ENCODE data around the gene C1orf185. TPM values are rescaled to one million over a fixed set of nuclear protein-coding genes. Genes with fewer than 3 reads are reported as not detected.
"Not testable (repeated sequence)": the region's sequence is repeated elsewhere in the genome, so short reads cannot be mapped to it uniquely, and the experiment has no call there.

C1orf185 gene
- total RNA-seq, 6 experiments from 2014 or later: not detected

- Mint-ChIP-seq H3K9me3 (peaks cover 9% of the 10 kb centered on the region), H3K4me1 (ENCODE audit: low read depth) (no peaks in the 10 kb centered on the region), H3K4me3 (no peak overlapping the region), H3K27ac (no peak overlapping the region), H3K36me3 (ENCODE audit: low read depth) (no peaks in the 10 kb centered on the region), H3K27me3 (ENCODE audit: insufficient read depth) (peaks cover 18% of the 10 kb centered on the region)
- DNase-seq: no peak
- TF ChIP-seq CTCF (IDR thresholded peaks at IDR 0.05): no peak
These were observed 55.4 kb downstream of the C1orf185 start for GRCh38 chr1:51157395-51157794.

- Mint-ChIP-seq H3K9me3 (peaks cover 9% of the 10 kb centered on the region), H3K4me3 (no peak overlapping the region), H3K36me3 (ENCODE audit: low read depth) (no peaks in the 10 kb centered on the region), H3K4me1 (ENCODE audit: low read depth) (no peaks in the 10 kb centered on the region), H3K27me3 (ENCODE audit: insufficient read depth) (peaks cover 20% of the 10 kb centered on the region), H3K27ac (no peak overlapping the region)
- no peak for DNase-seq
- no peak for TF ChIP-seq CTCF (IDR thresholded peaks at IDR 0.05)
These were observed 56.2 kb downstream of the C1orf185 start for GRCh38 chr1:51158263-51158662.

- H3K27ac Mint-ChIP-seq; DNase-seq; H3K4me1 Mint-ChIP-seq (ENCODE audit: low read depth); H3K4me3 Mint-ChIP-seq; H3K36me3 Mint-ChIP-seq (ENCODE audit: low read depth); H3K9me3 Mint-ChIP-seq: not testable (repeated sequence)
- H3K27me3 Mint-ChIP-seq (ENCODE audit: insufficient read depth): peaks cover 18% of the 10 kb centered on the region
These were observed 60.5 kb downstream of the C1orf185 start for GRCh38 chr1:51162560-51162959.

- Mint-ChIP-seq H3K36me3 (ENCODE audit: low read depth) (no peaks in the 10 kb centered on the region), H3K9me3 (no peaks in the 10 kb centered on the region), H3K27me3 (ENCODE audit: insufficient read depth) (peaks cover 8% of the 10 kb centered on the region), H3K4me1 (ENCODE audit: low read depth) (no peaks in the 10 kb centered on the region), H3K4me3 (no peak overlapping the region), H3K27ac (no peak overlapping the region)
- no peak for TF ChIP-seq CTCF (IDR thresholded peaks at IDR 0.05)
- no peak for DNase-seq
These were observed 63.5 kb downstream of the C1orf185 start for GRCh38 chr1:51165540-51165939.

- Mint-ChIP-seq H3K36me3 (ENCODE audit: low read depth) (no peaks in the 10 kb centered on the region), H3K27me3 (ENCODE audit: insufficient read depth) (peaks cover 6% of the 10 kb centered on the region; the same call in 1 of the 2 replicates), H3K27ac (no peak overlapping the region), H3K4me1 (ENCODE audit: low read depth) (no peaks in the 10 kb centered on the region), H3K9me3 (no peaks in the 10 kb centered on the region), H3K4me3 (peak overlapping the region; percentile 28; the same call in 1 of the 2 replicates)
- TF ChIP-seq CTCF (IDR thresholded peaks at IDR 0.05): no peak
- no peak for DNase-seq
These were observed 66.3 kb downstream of the C1orf185 start for GRCh38 chr1:51168266-51168845.

- Mint-ChIP-seq H3K36me3 (ENCODE audit: low read depth) (no peaks in the 10 kb centered on the region), H3K4me3 (no peak overlapping the region), H3K27me3 (ENCODE audit: insufficient read depth) (peaks cover 6% of the 10 kb centered on the region), H3K27ac (no peak overlapping the region), H3K9me3 (no peaks in the 10 kb centered on the region), H3K4me1 (ENCODE audit: low read depth) (no peaks in the 10 kb centered on the region)
- no peak for TF ChIP-seq CTCF (IDR thresholded peaks at IDR 0.05)
- no peak for DNase-seq
These were observed 66.9 kb downstream of the C1orf185 start for GRCh38 chr1:51168936-51169335.

All from HFFc6 (cell line).